ENCODE measurements around the gene R3HCC1L.

GRCh38 chr10:98101366-98101765 is 33.1 kb upstream of the R3HCC1L start:
- TF ChIP-seq POLR2A (IDR thresholded peaks at IDR 0.05) (no peak), CTCF (IDR thresholded peaks at IDR 0.05) (no peak), POLR2AphosphoS5 (IDR thresholded peaks at IDR 0.05) (no peak), EP300 (IDR thresholded peaks at IDR 0.05; ENCODE audit: low read depth) (no peak)
